ENCODE data around the gene ADGRL4. TPM values are rescaled to one million over a fixed set of nuclear protein-coding genes. Genes with fewer than 3 reads are reported as not detected.

Gene ADGRL4
- total and polyA plus RNA-seq, 2 donors from 2014 or later = 16.8 to 43.0 TPM

- Histone ChIP-seq H3K27ac (ENCODE audit: low read depth in 2 of 2, low read length in 2 of 2) (no peak overlapping the region), H3K4me3 (ENCODE audit: low read length in 3 of 3) (no peak overlapping the region), H3K4me1 (ENCODE audit: control insufficient read depth in 2 of 3, insufficient read depth in 2 of 3, low read depth in 1 of 3, low read length in 3 of 3) (no peaks in the 10 kb centered on the region), H3K9ac (ENCODE audit: low read length in 3 of 3) (no peak overlapping the region), H3K9me3 (ENCODE audit: control insufficient read depth in 2 of 3, insufficient read depth in 1 of 3, low read length in 3 of 3) (no peaks in the 10 kb centered on the region), H3K27me3 (ENCODE audit: control insufficient read depth, insufficient read depth, low read length) (no peaks in the 10 kb centered on the region), H3K36me3 (ENCODE audit: control insufficient read depth in 2 of 3, insufficient read depth in 3 of 3, low read length in 3 of 3) (no peaks in the 10 kb centered on the region)
- FAIRE-seq (no peak), DNase-seq (no peak)
- intact Hi-C loops (cut with DNase I) = no loop called here
- TF ChIP-seq, protein P1, sequence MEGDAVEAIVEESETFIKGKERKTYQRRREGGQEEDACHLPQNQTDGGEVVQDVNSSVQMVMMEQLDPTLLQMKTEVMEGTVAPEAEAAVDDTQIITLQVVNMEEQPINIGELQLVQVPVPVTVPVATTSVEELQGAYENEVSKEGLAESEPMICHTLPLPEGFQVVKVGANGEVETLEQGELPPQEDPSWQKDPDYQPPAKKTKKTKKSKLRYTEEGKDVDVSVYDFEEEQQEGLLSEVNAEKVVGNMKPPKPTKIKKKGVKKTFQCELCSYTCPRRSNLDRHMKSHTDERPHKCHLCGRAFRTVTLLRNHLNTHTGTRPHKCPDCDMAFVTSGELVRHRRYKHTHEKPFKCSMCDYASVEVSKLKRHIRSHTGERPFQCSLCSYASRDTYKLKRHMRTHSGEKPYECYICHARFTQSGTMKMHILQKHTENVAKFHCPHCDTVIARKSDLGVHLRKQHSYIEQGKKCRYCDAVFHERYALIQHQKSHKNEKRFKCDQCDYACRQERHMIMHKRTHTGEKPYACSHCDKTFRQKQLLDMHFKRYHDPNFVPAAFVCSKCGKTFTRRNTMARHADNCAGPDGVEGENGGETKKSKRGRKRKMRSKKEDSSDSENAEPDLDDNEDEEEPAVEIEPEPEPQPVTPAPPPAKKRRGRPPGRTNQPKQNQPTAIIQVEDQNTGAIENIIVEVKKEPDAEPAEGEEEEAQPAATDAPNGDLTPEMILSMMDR (IDR thresholded peaks at IDR 0.05; ENCODE audit: borderline replicate concordance, extremely low read depth, insufficient read depth) = no peak
Measured at GRCh38 chr1:79044974-79045650, 38.6 kb upstream of the ADGRL4 start.

DNA sequence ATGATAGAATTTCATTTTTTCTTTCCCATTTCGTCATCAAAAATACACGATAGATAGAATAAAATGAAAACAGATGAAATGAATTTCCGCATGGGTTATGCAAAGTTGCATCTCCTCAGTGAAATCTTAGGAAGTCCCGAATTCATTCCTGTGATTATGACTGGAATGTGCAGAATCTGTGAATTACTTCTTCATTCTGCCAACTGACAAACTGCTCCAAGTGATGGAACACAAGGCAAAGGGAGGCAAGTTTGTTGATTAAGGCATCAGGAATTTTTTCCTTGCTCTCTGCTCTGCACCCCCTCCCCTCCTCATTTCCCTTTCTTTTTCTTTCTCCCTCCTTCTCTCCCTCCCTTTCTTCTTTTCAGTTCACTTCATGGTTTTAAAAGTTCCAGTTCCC lies 37.0 kb upstream of the ADGRL4 start:
- Histone ChIP-seq H3K27me3 (ENCODE audit: control insufficient read depth, insufficient read depth, low read length) (no peaks in the 10 kb centered on the region), H3K4me1 (ENCODE audit: control insufficient read depth in 2 of 3, insufficient read depth in 2 of 3, low read depth in 1 of 3, low read length in 3 of 3) (no peaks in the 10 kb centered on the region), H3K27ac (ENCODE audit: low read depth in 2 of 2, low read length in 2 of 2) (no peak overlapping the region), H3K36me3 (ENCODE audit: control insufficient read depth in 2 of 3, insufficient read depth in 3 of 3, low read length in 3 of 3) (no peaks in the 10 kb centered on the region), H3K9me3 (ENCODE audit: control insufficient read depth in 2 of 3, insufficient read depth in 1 of 3, low read length in 3 of 3) (no peaks in the 10 kb centered on the region), H3K9ac (ENCODE audit: low read length in 3 of 3) (no peak overlapping the region), H3K4me3 (ENCODE audit: low read length in 3 of 3) (no peak overlapping the region)
- TF ChIP-seq, protein P1 (IDR thresholded peaks at IDR 0.05; ENCODE audit: borderline replicate concordance, extremely low read depth, insufficient read depth) = no peak
- FAIRE-seq (no peak), DNase-seq (no peak)
- intact Hi-C loops (cut with DNase I) = no loop called here

DNA sequence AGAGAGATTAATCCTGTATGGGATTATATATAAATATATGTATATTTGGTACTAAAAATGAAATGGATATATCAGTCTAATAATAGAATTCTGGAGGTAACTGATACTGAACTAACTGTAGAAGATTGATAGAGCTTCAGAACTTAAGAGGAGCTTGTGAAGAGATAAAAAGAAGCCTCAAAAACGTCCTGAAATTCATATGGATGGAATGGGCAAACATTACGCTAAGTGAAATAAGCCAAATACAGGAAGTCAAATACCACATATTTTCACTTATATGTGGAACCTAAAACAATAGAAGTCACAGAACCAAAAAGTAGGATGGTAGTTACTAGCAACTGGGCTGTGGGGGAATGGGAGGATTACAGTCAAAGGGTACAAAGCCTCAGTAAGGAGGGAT lies 36.0 kb upstream of the ADGRL4 start:
- H3K4me3 ChIP-seq (ENCODE audit: low read length in 3 of 3) = no peak overlapping the region
- no peak overlapping the region for H3K27ac ChIP-seq (ENCODE audit: low read depth in 2 of 2, low read length in 2 of 2)
- H3K4me1 ChIP-seq (ENCODE audit: control insufficient read depth in 2 of 3, insufficient read depth in 2 of 3, low read depth in 1 of 3, low read length in 3 of 3) = no peaks in the 10 kb centered on the region
- DNase-seq = no peak
- H3K36me3 ChIP-seq (ENCODE audit: control insufficient read depth in 2 of 3, insufficient read depth in 3 of 3, low read length in 3 of 3) = no peaks in the 10 kb centered on the region
- no peak overlapping the region for H3K9ac ChIP-seq (ENCODE audit: low read length in 3 of 3)
- H3K9me3 ChIP-seq (ENCODE audit: control insufficient read depth in 2 of 3, insufficient read depth in 1 of 3, low read length in 3 of 3) = no peaks in the 10 kb centered on the region
- H3K27me3 ChIP-seq (ENCODE audit: control insufficient read depth, insufficient read depth, low read length) = no peaks in the 10 kb centered on the region
- intact Hi-C loops (cut with DNase I) = no loop called here
- FAIRE-seq = no peak
- TF ChIP-seq, protein P1 (IDR thresholded peaks at IDR 0.05; ENCODE audit: borderline replicate concordance, extremely low read depth, insufficient read depth) = no peak

- H3K27me3 ChIP-seq (ENCODE audit: control insufficient read depth, insufficient read depth, low read length) = no peaks in the 10 kb centered on the region
- H3K36me3 ChIP-seq (ENCODE audit: control insufficient read depth in 2 of 3, insufficient read depth in 3 of 3, low read length in 3 of 3) = no peaks in the 10 kb centered on the region
- intact Hi-C loops (cut with DNase I) = no loop called here
- H3K4me1 ChIP-seq (ENCODE audit: control insufficient read depth in 2 of 3, insufficient read depth in 2 of 3, low read depth in 1 of 3, low read length in 3 of 3) = no peaks in the 10 kb centered on the region
- H3K27ac ChIP-seq (ENCODE audit: low read depth in 2 of 2, low read length in 2 of 2) = no peak overlapping the region
- DNase-seq = no peak
- H3K9me3 ChIP-seq (ENCODE audit: control insufficient read depth in 2 of 3, insufficient read depth in 1 of 3, low read length in 3 of 3) = no peaks in the 10 kb centered on the region
- no peak overlapping the region for H3K9ac ChIP-seq (ENCODE audit: low read length in 3 of 3)
- no peak overlapping the region for H3K4me3 ChIP-seq (ENCODE audit: low read length in 3 of 3)
- TF ChIP-seq, protein P1 (IDR thresholded peaks at IDR 0.05; ENCODE audit: borderline replicate concordance, extremely low read depth, insufficient read depth) = no peak
- no peak for FAIRE-seq
Measured at GRCh38 chr1:79042117-79042516, 35.6 kb upstream of the ADGRL4 start.

Data from kidney (tissue), 14 donors.